ENCODE data around the gene ADAMTS2. TPM values are rescaled to one million over a fixed set of nuclear protein-coding genes. Genes with fewer than 3 reads are reported as not detected.

The ADAMTS2 gene
- total RNA-seq, 1 experiment from 2014 or later, result 3.9 TPM

DNA sequence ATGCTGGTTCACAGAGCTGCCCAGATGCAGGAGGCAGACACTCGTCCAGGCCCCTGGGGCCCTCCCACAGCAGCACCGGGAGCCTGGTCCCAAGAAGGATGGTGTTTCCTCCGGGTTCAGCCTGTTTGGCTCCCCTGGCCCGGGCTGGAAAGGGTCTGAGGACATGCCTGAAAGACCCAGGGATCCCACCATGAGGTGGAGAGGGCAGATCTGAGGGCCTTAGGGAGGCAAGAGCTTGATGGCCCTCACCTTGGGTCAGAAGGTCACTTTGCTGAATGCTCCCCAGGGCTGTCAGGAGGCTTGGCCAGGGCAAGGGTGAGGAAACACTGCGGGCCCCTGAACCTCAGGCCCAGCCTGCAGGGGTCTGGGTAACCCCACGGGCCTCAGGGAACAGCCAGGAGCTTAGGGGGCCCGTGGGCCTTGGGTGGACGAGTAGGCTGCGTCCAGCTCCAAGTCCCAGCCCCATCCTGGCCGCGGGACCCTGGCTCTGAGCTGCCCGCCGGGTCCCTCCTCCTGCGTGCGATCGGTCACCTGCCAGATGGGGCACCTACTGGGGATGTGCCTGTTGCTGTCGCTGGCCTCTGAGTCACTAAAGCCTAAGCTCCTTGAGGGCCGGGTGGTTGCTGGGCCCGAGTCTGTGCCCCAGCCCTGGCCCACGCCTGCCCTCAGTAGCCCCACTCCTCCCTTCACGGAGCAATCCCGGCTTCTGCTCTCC lies 178.9 kb downstream of the ADAMTS2 start:
- TF ChIP-seq, protein P1, sequence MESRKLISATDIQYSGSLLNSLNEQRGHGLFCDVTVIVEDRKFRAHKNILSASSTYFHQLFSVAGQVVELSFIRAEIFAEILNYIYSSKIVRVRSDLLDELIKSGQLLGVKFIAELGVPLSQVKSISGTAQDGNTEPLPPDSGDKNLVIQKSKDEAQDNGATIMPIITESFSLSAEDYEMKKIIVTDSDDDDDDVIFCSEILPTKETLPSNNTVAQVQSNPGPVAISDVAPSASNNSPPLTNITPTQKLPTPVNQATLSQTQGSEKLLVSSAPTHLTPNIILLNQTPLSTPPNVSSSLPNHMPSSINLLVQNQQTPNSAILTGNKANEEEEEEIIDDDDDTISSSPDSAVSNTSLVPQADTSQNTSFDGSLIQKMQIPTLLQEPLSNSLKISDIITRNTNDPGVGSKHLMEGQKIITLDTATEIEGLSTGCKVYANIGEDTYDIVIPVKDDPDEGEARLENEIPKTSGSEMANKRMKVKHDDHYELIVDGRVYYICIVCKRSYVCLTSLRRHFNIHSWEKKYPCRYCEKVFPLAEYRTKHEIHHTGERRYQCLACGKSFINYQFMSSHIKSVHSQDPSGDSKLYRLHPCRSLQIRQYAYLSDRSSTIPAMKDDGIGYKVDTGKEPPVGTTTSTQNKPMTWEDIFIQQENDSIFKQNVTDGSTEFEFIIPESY (IDR thresholded peaks at IDR 0.05; ENCODE audit: extremely low read depth, insufficient replicate concordance, low read length), result no peak
- TF ChIP-seq JUND (IDR thresholded peaks at IDR 0.05) (no peak), ZNF274 (IDR thresholded peaks at IDR 0.05; ENCODE audit: low read depth, low read length) (no peak), ZFX (IDR thresholded peaks at IDR 0.05) (no peak), ELF1 (IDR thresholded peaks at IDR 0.05; ENCODE audit: borderline replicate concordance, low read depth) (no peak), SIN3A (IDR thresholded peaks at IDR 0.05; ENCODE audit: low read depth) (no peak), YY1 (IDR thresholded peaks at IDR 0.05; ENCODE audit: extremely low read depth, insufficient replicate concordance, low read depth, low read length) (no peak), FOSL1 (IDR thresholded peaks at IDR 0.05; ENCODE audit: low read depth) (no peak), TCF7L2 (IDR thresholded peaks at IDR 0.05; ENCODE audit: borderline replicate concordance, extremely low read depth, insufficient read depth, insufficient read length) (no peak), SRF (IDR thresholded peaks at IDR 0.05; ENCODE audit: low read depth) (no peak)
- TF ChIP-seq, protein P2, sequence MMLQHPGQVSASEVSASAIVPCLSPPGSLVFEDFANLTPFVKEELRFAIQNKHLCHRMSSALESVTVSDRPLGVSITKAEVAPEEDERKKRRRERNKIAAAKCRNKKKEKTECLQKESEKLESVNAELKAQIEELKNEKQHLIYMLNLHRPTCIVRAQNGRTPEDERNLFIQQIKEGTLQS (IDR thresholded peaks at IDR 0.05), result no peak
- Histone ChIP-seq H3K9me3 (ENCODE audit: control insufficient read depth in 1 of 2, insufficient read depth in 1 of 2, low read depth in 1 of 2, low read length in 2 of 2) (no peaks in the 10 kb centered on the region; a peak in 1 of 4 replicates), H3K27me3 (ENCODE audit: insufficient read depth, low read length) (no peaks in the 10 kb centered on the region), H3K4me2 (ENCODE audit: low read length) (no peak overlapping the region), H3K9me2 (ENCODE audit: insufficient read depth) (no peaks in the 10 kb centered on the region), H3K36me3 (ENCODE audit: control insufficient read depth in 1 of 2, insufficient read depth in 2 of 2, low read length in 2 of 2) (no peaks in the 10 kb centered on the region), H3K4me1 (ENCODE audit: control insufficient read depth in 1 of 2, insufficient read depth in 2 of 2, low read length in 2 of 2) (peaks cover 0 to 3% of the 10 kb centered on the region in 2 experiments; a peak in 1 of 4 replicates), H4K20me1 (ENCODE audit: insufficient read depth) (no peaks in the 10 kb centered on the region), H3K9ac (ENCODE audit: low read length) (no peak overlapping the region), H2AFZ (ENCODE audit: low read depth, low read length, poor library complexity, severe bottlenecking) (no peak overlapping the region), H3K4me3 (replicated peaks in 1 of 2; ENCODE audit: low read depth in 1 of 2, low read length in 2 of 2) (no peak overlapping the region), H3K27ac (ENCODE audit: low read depth, low read length) (no peak overlapping the region), H3K79me2 (ENCODE audit: insufficient read depth, low read length) (no peaks in the 10 kb centered on the region)
- RAD21 ChIA-PET (ENCODE audit: low non-redundant PET in 1 of 2, low total read pairs in 2 of 2, uncharacterized antibody in 2 of 2, unreplicated experiment in 2 of 2), result interaction anchor here (0.9 to 1.4 kb wide), 2 partner anchors 327 kb away, joined by 3 to 4 read pairs; no protein-coding TSS in a partner anchor
- POLR2A ChIA-PET, result no interaction called here
- intact Hi-C loops (cut with micrococcal nuclease), result loop anchor here (5.0 kb wide), 1 partner anchor 501 kb away; no protein-coding TSS in a partner anchor
- ATAC-seq (peak; percentile 4; the same call in 1 of the 2 replicates), DNase-seq (ENCODE audit: low read depth, low spot score) (no peak)
- CTCF ChIA-PET, result interaction anchor here (1.8 to 2.9 kb wide), 3 partner anchors 238 to 328 kb away, joined by 8 to 21 read pairs (median 20); no protein-coding TSS in a partner anchor
- no TSS peak for BruUV-seq (replicated peaks)

Data from HCT116 (cell line).